H1 (cell line): Measurements from ENCODE around the gene MAN1A2. TPM values are rescaled to one million over a fixed set of nuclear protein-coding genes. Genes with fewer than 3 reads are reported as not detected.

ENCODE experiments used
- CTCF ChIA-PET: fragments of 300-600 bp; sonication (Branson Sonifier 250); formaldehyde crosslinking; loops from one replicate; lab custom pipeline; 2021; ENCODE audit not compliant: partially characterized antibody; lab: Charles Lee
- POLR2A ChIA-PET: fragments of 300-600 bp; sonication (Branson Sonifier 250); formaldehyde crosslinking; loops from one replicate; lab custom pipeline; 2021; ENCODE audit warnings: inconsistent platforms; ENCODE audit not compliant: partially characterized antibody; lab: Charles Lee
- DNase-seq, 2 experiments: peaks; one replicate each; pipeline versions ENCODE4 v3.0.0 to v3.0.0-alpha.2; 2010 to 2022; ENCODE audit warnings: low spot score in 2 of 2, low read depth in 1 of 2, mixed read lengths in 1 of 2
- FAIRE-seq: peaks from 2 replicates; lab custom pipeline; 2011; peaks lifted over from hg19 to GRCh38; lab: Jason Lieb, UNC
- H2AFZ ChIP-seq: 2 replicates; pipeline ENCODE4 v1.8.1; 2012; ENCODE audit warnings: low read length, inconsistent platforms
- H2AK5ac ChIP-seq: 2 replicates; pipeline ENCODE4 v1.6.1; 2013; ENCODE audit warnings: low read depth, low read length
- H2BK120ac ChIP-seq: replicated peaks from 2 replicates; pipeline ENCODE3; 2013; ENCODE audit warnings: low read depth, low read length, inconsistent platforms
- H2BK12ac ChIP-seq: 2 replicates; pipeline ENCODE4 v1.6.1; 2013; ENCODE audit warnings: low read depth, low read length
- H2BK15ac ChIP-seq: 2 replicates; pipeline ENCODE4 v1.6.1; 2013; ENCODE audit warnings: low read length
- H2BK20ac ChIP-seq: 2 replicates; pipeline ENCODE4 v1.6.1; 2013; ENCODE audit warnings: low read length
- H2BK5ac ChIP-seq: 2 replicates; pipeline ENCODE4 v1.6.1; 2013; ENCODE audit warnings: low read depth, low read length
- H3K14ac ChIP-seq: 2 replicates; pipeline ENCODE4 v1.6.1; 2013; ENCODE audit warnings: inconsistent platforms; ENCODE audit not compliant: insufficient read length
- H3K18ac ChIP-seq: 2 replicates; pipeline ENCODE4 v1.6.1; 2013; ENCODE audit warnings: low read length; ENCODE audit errors: extremely low read depth
- H3K23ac ChIP-seq: 2 replicates; pipeline ENCODE4 v1.6.1; 2013; ENCODE audit warnings: inconsistent platforms; ENCODE audit not compliant: insufficient read length
- H3K23me2 ChIP-seq: 2 replicates; pipeline ENCODE4 v1.6.1; 2013; ENCODE audit warnings: low read depth, low read length
- H3K27ac ChIP-seq: 2 replicates; pipeline ENCODE4 v1.6.1; 2011; ENCODE audit warnings: low read depth, low read length, inconsistent platforms
- H3K27me3 ChIP-seq, 4 experiments: replicated peaks in 1 of 4; 1 replicate in 1 of 4; 2 replicates in 3 of 4; pipeline versions ENCODE4 v1.6.1 to v1.8.1; 2011 to 2013; ENCODE audit warnings: low read length in 3 of 4, mild to moderate bottlenecking in 3 of 4, inconsistent platforms in 2 of 4, mixed read lengths in 2 of 4, moderate library complexity in 1 of 4; ENCODE audit not compliant: control insufficient read depth in 3 of 4, insufficient read depth in 3 of 4; ENCODE audit errors: extremely low read depth in 1 of 4
- H3K36me3 ChIP-seq, 4 experiments: 2 replicates each; pipeline versions ENCODE4 v1.6.1 to v1.8.1; 2011 to 2013; ENCODE audit warnings: mild to moderate bottlenecking in 4 of 4, low read length in 3 of 4, moderate library complexity in 2 of 4, control low read depth in 1 of 4, inconsistent platforms in 1 of 4; ENCODE audit not compliant: insufficient read depth in 4 of 4, control insufficient read depth in 2 of 4
- H3K4ac ChIP-seq: replicated peaks from 2 replicates; pipeline ENCODE3; 2013; ENCODE audit warnings: low read length, low read depth, mixed read lengths, inconsistent platforms; ENCODE audit not compliant: insufficient read length
- H3K4me1 ChIP-seq, 4 experiments: replicated peaks in 1 of 4; 1 replicate in 1 of 4; 2 replicates in 3 of 4; pipeline versions ENCODE4 v1.6.1 to v1.8.1; 2011 to 2013; ENCODE audit warnings: low read length in 3 of 4, inconsistent platforms in 2 of 4, mixed read lengths in 1 of 4; ENCODE audit not compliant: insufficient read depth in 4 of 4, control insufficient read depth in 3 of 4
- H3K4me2 ChIP-seq, 2 experiments: 2 replicates each; pipeline versions ENCODE4 v1.6.1 to v1.8.1; 2011 to 2013; ENCODE audit warnings: low read depth in 2 of 2, low read length in 2 of 2, control low read depth in 1 of 2, inconsistent platforms in 1 of 2, mild to moderate bottlenecking in 1 of 2; ENCODE audit not compliant: insufficient read depth in 1 of 2
- H3K4me3 ChIP-seq, 4 experiments: fragments of 200-600, 300-600 bp in 1 of 4; sonication (generic), shearing (Covaris generic), sonication (Bioruptor Twin) in 1 of 4; 2 replicates each; pipeline versions ENCODE4 v1.5.1 to v1.8.1; 2011 to 2016; ENCODE audit warnings: low read length in 4 of 4, low read depth in 3 of 4, control low read depth in 2 of 4, inconsistent platforms in 2 of 4, mild to moderate bottlenecking in 2 of 4, mixed read lengths in 1 of 4, moderate library complexity in 1 of 4; ENCODE audit not compliant: insufficient read depth in 2 of 4; ENCODE audit errors: extremely low read depth in 1 of 4
- H3K56ac ChIP-seq: replicated peaks from 2 replicates; pipeline ENCODE3; 2013; ENCODE audit warnings: low read depth, mild to moderate bottlenecking, mixed read lengths, low read length, inconsistent platforms; ENCODE audit not compliant: insufficient read length
- H3K79me1 ChIP-seq: 2 replicates; pipeline ENCODE4 v1.6.1; 2013; ENCODE audit warnings: low read depth, low read length, control low read depth
- H3K79me2 ChIP-seq, 2 experiments: 2 replicates each; pipeline versions ENCODE4 v1.6.1 to v1.8.1; 2012 to 2013; ENCODE audit warnings: low read length in 2 of 2, mild to moderate bottlenecking in 2 of 2, inconsistent platforms in 1 of 2; ENCODE audit not compliant: insufficient read depth in 2 of 2, control insufficient read depth in 1 of 2
- H3K9ac ChIP-seq, 4 experiments: replicated peaks in 1 of 4; 1 replicate in 1 of 4; 2 replicates in 3 of 4; pipeline versions ENCODE4 v1.6.1 to v1.8.1; 2011 to 2013; ENCODE audit warnings: low read depth in 3 of 4, low read length in 3 of 4, control low read depth in 2 of 4, mild to moderate bottlenecking in 2 of 4, moderate library complexity in 2 of 4, inconsistent platforms in 1 of 4; ENCODE audit errors: extremely low read depth in 1 of 4
- H3K9me3 ChIP-seq, 2 experiments: 2 replicates each; pipeline versions ENCODE4 v1.6.1 to v1.8.1; 2012 to 2013; ENCODE audit warnings: mild to moderate bottlenecking in 2 of 2, moderate library complexity in 2 of 2, control low read depth in 1 of 2, inconsistent platforms in 1 of 2, low read depth in 1 of 2, low read length in 1 of 2, mixed read lengths in 1 of 2; ENCODE audit not compliant: insufficient read depth in 2 of 2
- H4K20me1 ChIP-seq, 2 experiments: replicated peaks in 1 of 2; 2 replicates each; pipeline versions ENCODE3 to v1.8.1; 2011 to 2013; ENCODE audit warnings: inconsistent platforms in 2 of 2, low read length in 2 of 2, mild to moderate bottlenecking in 1 of 2; ENCODE audit not compliant: insufficient read depth in 2 of 2, control insufficient read depth in 1 of 2
- H4K5ac ChIP-seq: 2 replicates; pipeline ENCODE4 v1.6.1; 2013; ENCODE audit warnings: low read length, low read depth, mixed read lengths, inconsistent platforms; ENCODE audit not compliant: insufficient read length
- H4K8ac ChIP-seq: 2 replicates; pipeline ENCODE4 v1.8.0; 2013; ENCODE audit warnings: mild to moderate bottlenecking, moderate library complexity, low read length, inconsistent platforms; ENCODE audit not compliant: insufficient read depth; ENCODE audit errors: extremely low read depth
- H4K91ac ChIP-seq: replicated peaks from 2 replicates; pipeline ENCODE3; 2013; ENCODE audit warnings: low read length, mixed read lengths, inconsistent platforms; ENCODE audit not compliant: insufficient read length
- CBX5 ChIP-seq: fragments of 300-800, 300-1000 bp; sonication (generic); IDR thresholded peaks from 2 replicates; pipeline ENCODE4 v1.7.1; 2016; ENCODE audit warnings: antibody characterized with exemption, low read length, low read depth
- E2F6 ChIP-seq: IDR thresholded peaks from 2 replicates; pipeline ENCODE4 v1.6.1; 2012; ENCODE audit warnings: inconsistent platforms
- GABPA ChIP-seq: IDR thresholded peaks from 2 replicates; pipeline ENCODE4 v1.6.1; 2011; ENCODE audit warnings: mild to moderate bottlenecking, low read length, moderate library complexity, borderline replicate concordance; ENCODE audit not compliant: insufficient read depth
- POU5F1 ChIP-seq: IDR thresholded peaks from 2 replicates; pipeline ENCODE4 v1.6.1; 2011; ENCODE audit warnings: low read depth, mild to moderate bottlenecking, low read length, moderate library complexity
- SP1 ChIP-seq: IDR thresholded peaks from 2 replicates; pipeline ENCODE4 v1.6.1; 2011; ENCODE audit warnings: low read depth, low read length
- SP2 ChIP-seq: IDR thresholded peaks from 2 replicates; pipeline ENCODE4 v1.6.1; 2012; ENCODE audit warnings: mild to moderate bottlenecking, low read length, inconsistent platforms
- SP4 ChIP-seq: IDR thresholded peaks from 2 replicates; pipeline ENCODE4 v1.6.1; 2012; ENCODE audit warnings: low read length, inconsistent platforms
- TBP ChIP-seq: IDR thresholded peaks from 2 replicates; pipeline ENCODE4 v1.6.1; 2011; ENCODE audit warnings: low read depth, low read length, improper control_type of control experiment
- polyA plus RNA-seq, 7 experiments: library from polyadenylated mRNA; depleted of rRNA in 3 of 7; stranded (reverse) in 5 of 7; unstranded in 2 of 7; fragments of >200 nt in 5 of 7; fragments of 200-250 nt in 2 of 7; gene quantifications; 1 replicate in 5 of 7; 2 replicates in 1 of 7; 4 replicates in 1 of 7; pipeline versions ENCODE4 v1.2.1 to v1.2.3, GENCODE V29; 2011 to 2013; ENCODE audit warnings: missing spikeins in 2 of 7, mixed read lengths in 2 of 7
- total RNA-seq: library from RNA; stranded (reverse); fragmentation: NEBNext Ultra II Directional; extraction: Animal tissue kit (Norgen Biotek cat#: 25700); gene quantifications from 2 replicates; pipeline ENCODE4 v1.2.1, GENCODE V29; 2021

MAN1A2 gene
- total and polyA plus RNA-seq, 2 of the 8 experiments (the other 6 are each of a cell fraction or from before 2014, with no cell fraction given): 5.5 to 18.8 TPM

DNA sequence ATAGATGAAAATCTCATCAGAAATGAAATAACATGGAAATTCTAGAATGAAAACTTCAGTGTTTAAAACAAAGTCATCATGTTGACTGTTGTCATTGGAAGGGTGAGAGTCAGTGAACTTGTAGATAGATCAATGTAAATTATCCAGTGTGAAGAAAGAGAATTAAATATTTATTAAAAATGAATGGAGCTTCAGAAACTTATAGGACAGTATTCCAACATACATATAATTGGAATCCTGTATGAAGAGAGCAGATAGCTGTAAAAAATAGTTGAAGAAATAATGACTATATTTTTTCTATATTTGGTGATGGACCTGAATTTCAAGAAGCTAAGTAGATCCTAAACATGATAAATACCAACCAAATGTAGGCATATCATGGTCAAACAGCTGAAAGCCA is 60.0 kb downstream of the MAN1A2 start:
- H3K14ac ChIP-seq: no peak overlapping the region
- no peak overlapping the region for H3K27ac ChIP-seq
- H3K56ac ChIP-seq: no peak overlapping the region
- no peak overlapping the region for H2BK5ac ChIP-seq
- H4K8ac ChIP-seq: no peak overlapping the region
- ChIA-PET CTCF (interaction anchor here (0.7 to 1.3 kb wide), 2 partner anchors 9 to 248 kb away, joined by 3 read pairs; no protein-coding TSS in a partner anchor), POLR2A (no interaction called here)
- no peaks in the 10 kb centered on the region for H3K27me3 ChIP-seq
- no peak overlapping the region for H2BK20ac ChIP-seq
- H3K18ac ChIP-seq: no peak overlapping the region
- no peak overlapping the region for H3K23ac ChIP-seq
- no peak overlapping the region for H4K5ac ChIP-seq
- H4K91ac ChIP-seq: no peak overlapping the region
- no peak for DNase-seq
- FAIRE-seq: no peak
- no peak overlapping the region for H3K4me3 ChIP-seq
- no peak overlapping the region for H2AFZ ChIP-seq
- no peaks in the 10 kb centered on the region for H3K23me2 ChIP-seq
- H4K20me1 ChIP-seq: no peaks in the 10 kb centered on the region
- no peak overlapping the region for H2BK15ac ChIP-seq
- peaks cover 0 to 6% of the 10 kb centered on the region in 2 experiments; a peak in 1 of 4 replicates for H3K9me3 ChIP-seq
- H3K9ac ChIP-seq: no peak overlapping the region
- no peak overlapping the region for H3K4ac ChIP-seq
- no peaks in the 10 kb centered on the region for H3K79me2 ChIP-seq
- no peak overlapping the region for H2BK12ac ChIP-seq
- H3K79me1 ChIP-seq: no peaks in the 10 kb centered on the region
- no peaks in the 10 kb centered on the region for H3K4me1 ChIP-seq
- peaks cover 0 to 9% (median 0%) of the 10 kb centered on the region in 4 experiments; a peak in 2 of 8 replicates for H3K36me3 ChIP-seq
- H2AK5ac ChIP-seq: no peak overlapping the region
- no peak overlapping the region for H2BK120ac ChIP-seq
- H3K4me2 ChIP-seq: no peak overlapping the region
- TF ChIP-seq CBX5: no peak
- TF ChIP-seq SP1: no peak
- no peak for TF ChIP-seq GABPA
- TF ChIP-seq SP2: no peak
- no peak for TF ChIP-seq TBP
- TF ChIP-seq E2F6: no peak
- no peak for TF ChIP-seq POU5F1
- no peak for TF ChIP-seq SP4
